Globus pallidus (tissue), 1 donor: Measurements from ENCODE around the gene MINDY4.
A peak's percentile ranks its signal among the peaks of the same experiment; 100 is the strongest.

ENCODE experiments used
- DNase-seq: peaks from one replicate; pipeline ENCODE4 v3.0.0-alpha.2; 2015; ENCODE audit warnings: low spot score

MINDY4 gene

GRCh38 chr7:30915005-30915601 is 143.9 kb downstream of the MINDY4 start:
- no peak for DNase-seq

- no peak for DNase-seq
These were observed 144.5 kb downstream of the MINDY4 start for GRCh38 chr7:30915751-30916150.

GRCh38 chr7:30916255-30916654 is 145.0 kb downstream of the MINDY4 start:
- no peak for DNase-seq

- no peak for DNase-seq
These were observed 145.6 kb downstream of the MINDY4 start for GRCh38 chr7:30916767-30917166.

- DNase-seq: no peak
These were observed 146.1 kb downstream of the MINDY4 start for GRCh38 chr7:30917216-30917893.

GRCh38 chr7:30918676-30919075 is 147.5 kb downstream of the MINDY4 start:
- DNase-seq: peak; percentile 17

GRCh38 chr7:30920021-30920583 is 148.9 kb downstream of the MINDY4 start:
- no peak for DNase-seq

- DNase-seq: no peak
These were observed 149.6 kb downstream of the MINDY4 start for GRCh38 chr7:30920584-30921539.

- no peak for DNase-seq
These were observed 150.6 kb downstream of the MINDY4 start for GRCh38 chr7:30921540-30922401.

GRCh38 chr7:30922596-30922995 is 151.4 kb downstream of the MINDY4 start:
- no peak for DNase-seq

- no peak for DNase-seq
These were observed 152.0 kb downstream of the MINDY4 start for GRCh38 chr7:30923009-30923773.

GRCh38 chr7:30923774-30924413 is 152.7 kb downstream of the MINDY4 start:
- no peak for DNase-seq

- DNase-seq: no peak
These were observed 153.4 kb downstream of the MINDY4 start for GRCh38 chr7:30924624-30925023.

- no peak for DNase-seq
These were observed 153.9 kb downstream of the MINDY4 start for GRCh38 chr7:30925117-30925516.

GRCh38 chr7:30925913-30926312 is 154.7 kb downstream of the MINDY4 start:
- no peak for DNase-seq

- DNase-seq: no peak
These were observed 155.1 kb downstream of the MINDY4 start for GRCh38 chr7:30926313-30926712.

GRCh38 chr7:30927040-30927439 is 155.8 kb downstream of the MINDY4 start:
- DNase-seq: no peak

GRCh38 chr7:30927559-30927958 is 156.3 kb downstream of the MINDY4 start:
- no peak for DNase-seq

- DNase-seq: no peak
These were observed 157.1 kb downstream of the MINDY4 start for GRCh38 chr7:30928254-30928872.

- DNase-seq: no peak
These were observed 158.5 kb downstream of the MINDY4 start for GRCh38 chr7:30929686-30930085.
